Neuronal stem cell (in vitro differentiated cells): ENCODE measurements around the gene UGP2.

Experiments
- DNase-seq: peaks from one replicate; pipeline ENCODE4 v3.0.0-alpha.2; 2013; ENCODE audit warnings: low spot score
- H2AFZ ChIP-seq: one replicate; pipeline ENCODE4 v1.6.1; 2013; ENCODE audit warnings: mild to moderate bottlenecking, low read length, inconsistent platforms
- H2AK5ac ChIP-seq: 2 replicates; pipeline ENCODE4 v1.6.1; 2013; ENCODE audit warnings: low read depth, mild to moderate bottlenecking, inconsistent platforms, low read length, moderate library complexity, mixed read lengths
- H2BK120ac ChIP-seq: 2 replicates; pipeline ENCODE4 v1.6.1; 2013; ENCODE audit warnings: low read depth, mild to moderate bottlenecking, inconsistent platforms, low read length, moderate library complexity, mixed read lengths
- H2BK12ac ChIP-seq: one replicate; pipeline ENCODE4 v1.6.1; 2013; ENCODE audit warnings: low read length, inconsistent platforms
- H2BK15ac ChIP-seq: 2 replicates; pipeline ENCODE4 v1.6.1; 2013; ENCODE audit warnings: mild to moderate bottlenecking, low read length, inconsistent platforms, mixed read lengths
- H2BK5ac ChIP-seq: one replicate; pipeline ENCODE4 v1.6.1; 2013; ENCODE audit warnings: inconsistent platforms, mild to moderate bottlenecking, low read length, moderate library complexity
- H3K14ac ChIP-seq: one replicate; pipeline ENCODE4 v1.6.1; 2013; ENCODE audit warnings: low read length, inconsistent platforms
- H3K18ac ChIP-seq: 2 replicates; pipeline ENCODE4 v1.6.1; 2013; ENCODE audit warnings: low read length, inconsistent platforms
- H3K23ac ChIP-seq: 2 replicates; pipeline ENCODE4 v1.6.1; 2013; ENCODE audit warnings: low read depth, mild to moderate bottlenecking, mixed read lengths, low read length, inconsistent platforms; ENCODE audit not compliant: poor library complexity
- H3K27ac ChIP-seq: replicated peaks from 3 replicates; pipeline ENCODE4 v1.5.1; 2013; ENCODE audit warnings: low read length, inconsistent platforms
- H3K27me3 ChIP-seq, 3 experiments: 2 replicates each; pipeline ENCODE4 v1.6.1; 2013; ENCODE audit warnings: low read length in 3 of 3, mild to moderate bottlenecking in 2 of 3, inconsistent platforms in 1 of 3, low read depth in 1 of 3, mixed read lengths in 1 of 3, moderate library complexity in 1 of 3; ENCODE audit not compliant: control insufficient read depth in 3 of 3, insufficient read depth in 3 of 3
- H3K36me3 ChIP-seq, 2 donors: replicated peaks in 1 of 2; 2 replicates each; pipeline ENCODE4 v1.6.1; 2013; ENCODE audit warnings: low read length in 2 of 2; ENCODE audit not compliant: control insufficient read depth in 2 of 2, insufficient read depth in 2 of 2
- H3K4ac ChIP-seq: 2 replicates; pipeline ENCODE4 v1.6.1; 2013; ENCODE audit warnings: inconsistent platforms, mild to moderate bottlenecking, low read length, moderate library complexity
- H3K4me1 ChIP-seq, 2 donors: 1 replicate in 1 of 2; 2 replicates in 1 of 2; pipeline ENCODE4 v1.6.1; 2013; ENCODE audit warnings: low read length in 2 of 2, low read depth in 1 of 2; ENCODE audit not compliant: control insufficient read depth in 2 of 2, insufficient read depth in 1 of 2
- H3K4me2 ChIP-seq: one replicate; pipeline ENCODE4 v1.6.1; 2013; ENCODE audit warnings: mild to moderate bottlenecking, low read length, inconsistent platforms; ENCODE audit not compliant: insufficient read depth, poor library complexity, severe bottlenecking
- H3K4me3 ChIP-seq, 2 donors: 2 replicates each; pipeline ENCODE4 v1.5.1; 2013; ENCODE audit warnings: low read length in 2 of 2, mild to moderate bottlenecking in 2 of 2, inconsistent platforms in 1 of 2, moderate library complexity in 1 of 2
- H3K79me1 ChIP-seq: one replicate; pipeline ENCODE4 v1.6.1; 2013; ENCODE audit warnings: low read depth, mild to moderate bottlenecking, inconsistent platforms, low read length, moderate library complexity
- H3K9ac ChIP-seq: one replicate; pipeline ENCODE4 v1.6.1; 2013; ENCODE audit warnings: mild to moderate bottlenecking, low read depth, low read length, inconsistent platforms; ENCODE audit not compliant: poor library complexity
- H3K9me3 ChIP-seq, 2 donors: replicated peaks in 1 of 2; 2 replicates each; pipeline versions ENCODE3 to v1.6.1; 2013; ENCODE audit warnings: low read length in 2 of 2, mild to moderate bottlenecking in 2 of 2, inconsistent platforms in 1 of 2, low read depth in 1 of 2, mixed read lengths in 1 of 2, moderate library complexity in 1 of 2; ENCODE audit not compliant: control insufficient read depth in 2 of 2, insufficient read depth in 1 of 2
- H4K8ac ChIP-seq: one replicate; pipeline ENCODE4 v1.6.1; 2013; ENCODE audit warnings: low read depth, mild to moderate bottlenecking, inconsistent platforms, low read length, moderate library complexity
- H4K91ac ChIP-seq: one replicate; pipeline ENCODE4 v1.6.1; 2013; ENCODE audit warnings: low read length, low read depth, mild to moderate bottlenecking, inconsistent platforms; ENCODE audit not compliant: poor library complexity
- WGBS, 2 donors: extraction: QIAGEN DNeasy Blood & Tissue Kit; methylation state at CpG; one replicate each; pipeline ENCODE4 v1.1.7; 2013; ENCODE audit warnings: missing lambda C conversion rate in 2 of 2, mixed read lengths in 1 of 2; ENCODE audit not compliant: insufficient read length in 2 of 2, insufficient replicate concordance in 1 of 2; ENCODE audit errors: extremely low coverage in 2 of 2; 5-methylcytosine and 5-hydroxymethylcytosine counted together

The UGP2 gene

DNA sequence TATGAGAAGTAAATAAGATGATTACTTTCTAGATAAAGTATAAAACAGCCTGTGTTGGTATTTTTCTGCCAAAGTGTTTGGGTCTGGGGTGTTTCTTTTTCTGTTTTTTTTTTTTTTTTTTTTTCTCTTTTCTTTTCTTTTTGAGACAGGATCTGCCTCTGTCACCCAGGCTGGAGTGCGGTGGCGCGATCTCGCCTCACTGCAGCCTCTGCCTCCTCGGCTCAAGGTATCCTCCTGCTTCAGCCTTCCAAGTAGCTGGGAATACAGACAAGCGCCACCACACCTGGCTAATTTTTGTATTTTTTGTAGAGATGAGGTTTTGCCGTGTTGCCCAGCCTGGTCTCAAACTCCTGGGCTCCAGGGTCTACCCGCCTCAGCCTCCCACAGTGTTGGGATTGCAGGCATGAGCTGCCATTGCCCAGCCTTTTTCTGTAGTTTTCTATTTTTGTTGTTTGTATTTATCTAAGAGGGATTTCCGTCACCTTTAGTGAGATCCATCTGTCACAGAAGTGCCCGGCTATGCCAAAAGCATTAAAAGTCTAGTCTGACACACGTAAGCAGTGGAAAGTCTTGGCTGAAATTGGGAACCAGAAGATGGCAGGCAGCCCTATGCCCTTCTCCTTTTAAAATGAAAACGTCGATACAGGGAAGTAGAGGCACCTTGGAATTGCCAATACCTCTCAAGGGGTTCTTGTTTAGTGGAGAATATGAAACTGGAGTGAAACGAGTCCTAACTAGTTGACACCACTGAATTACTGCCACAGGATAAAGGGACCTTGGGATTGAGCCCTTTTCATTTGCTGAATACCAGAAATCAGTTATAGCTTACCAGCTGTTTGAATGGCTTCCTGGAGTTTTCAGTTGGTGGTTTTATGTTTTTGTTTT is 14.0 kb downstream of the UGP2 start:
- peaks cover 1% of the 10 kb centered on the region for H3K79me1 ChIP-seq
- H3K14ac ChIP-seq = no peak overlapping the region
- peaks cover 2 to 51% of the 10 kb centered on the region in 2 donors for H3K36me3 ChIP-seq
- no peak overlapping the region for H4K8ac ChIP-seq
- H3K4me2 ChIP-seq = no peak overlapping the region
- H3K4me1 ChIP-seq = peaks cover 0 to 6% of the 10 kb centered on the region in 2 donors
- no peak overlapping the region for H2BK12ac ChIP-seq
- no peak overlapping the region for H3K4ac ChIP-seq
- no peaks in the 10 kb centered on the region for H3K27me3 ChIP-seq
- no peak overlapping the region for H2BK5ac ChIP-seq
- H2BK120ac ChIP-seq = no peak overlapping the region
- H4K91ac ChIP-seq = no peak overlapping the region
- no peak overlapping the region for H3K9ac ChIP-seq
- H2AK5ac ChIP-seq = no peak overlapping the region
- H3K18ac ChIP-seq = no peak overlapping the region
- H3K23ac ChIP-seq = no peak overlapping the region
- H3K4me3 ChIP-seq = no peak overlapping the region
- no peak overlapping the region for H3K27ac ChIP-seq
- H2BK15ac ChIP-seq = no peak overlapping the region
- no peak overlapping the region for H2AFZ ChIP-seq
- DNase-seq = no peak
- WGBS, 2 donors = no CpG with 5 or more reads among the region's 14 CpGs
- H3K9me3 ChIP-seq = peaks cover 0 to 6% of the 10 kb centered on the region in 2 donors

GRCh38 chr2:63856303-63856603 is 14.6 kb downstream of the UGP2 start:
- no peak overlapping the region for H2BK15ac ChIP-seq
- no peak overlapping the region for H4K8ac ChIP-seq
- peaks cover 1% of the 10 kb centered on the region for H3K79me1 ChIP-seq
- H3K4me3 ChIP-seq = no peak overlapping the region
- no peak overlapping the region for H3K18ac ChIP-seq
- H3K9me3 ChIP-seq = peaks cover 0 to 6% of the 10 kb centered on the region in 2 donors
- no peak for DNase-seq
- WGBS, 2 donors = no CpG with 5 or more reads among the region's 5 CpGs
- H3K27me3 ChIP-seq = no peaks in the 10 kb centered on the region
- H2BK12ac ChIP-seq = no peak overlapping the region
- no peak overlapping the region for H2BK120ac ChIP-seq
- H3K23ac ChIP-seq = no peak overlapping the region
- H3K4ac ChIP-seq = no peak overlapping the region
- no peak overlapping the region for H2BK5ac ChIP-seq
- no peak overlapping the region for H3K27ac ChIP-seq
- no peak overlapping the region for H3K14ac ChIP-seq
- H3K36me3 ChIP-seq = peaks cover 2 to 56% of the 10 kb centered on the region in 2 donors
- no peak overlapping the region for H2AFZ ChIP-seq
- H4K91ac ChIP-seq = no peak overlapping the region
- H2AK5ac ChIP-seq = no peak overlapping the region
- peaks cover 0 to 6% of the 10 kb centered on the region in 2 donors for H3K4me1 ChIP-seq
- H3K9ac ChIP-seq = no peak overlapping the region
- no peak overlapping the region for H3K4me2 ChIP-seq

GRCh38 chr2:63858291-63858690 is 16.6 kb downstream of the UGP2 start:
- DNase-seq = no peak
- H2BK12ac ChIP-seq = no peak overlapping the region
- H3K9ac ChIP-seq = no peak overlapping the region
- H2AK5ac ChIP-seq = no peak overlapping the region
- no peak overlapping the region for H3K23ac ChIP-seq
- no peak overlapping the region for H3K4ac ChIP-seq
- H2BK15ac ChIP-seq = no peak overlapping the region
- no peak overlapping the region for H3K4me2 ChIP-seq
- H2BK120ac ChIP-seq = no peak overlapping the region
- no peak overlapping the region for H3K18ac ChIP-seq
- H3K14ac ChIP-seq = no peak overlapping the region
- H2BK5ac ChIP-seq = no peak overlapping the region
- H3K9me3 ChIP-seq = peaks cover 0 to 6% of the 10 kb centered on the region in 2 donors
- peaks cover 2 to 77% of the 10 kb centered on the region in 2 donors for H3K36me3 ChIP-seq
- no peak overlapping the region for H2AFZ ChIP-seq
- no peaks in the 10 kb centered on the region for H3K27me3 ChIP-seq
- H4K8ac ChIP-seq = no peak overlapping the region
- no peak overlapping the region for H4K91ac ChIP-seq
- peaks cover 1% of the 10 kb centered on the region for H3K79me1 ChIP-seq
- H3K4me1 ChIP-seq = peaks cover 0 to 6% of the 10 kb centered on the region in 2 donors
- WGBS, 2 donors = no CpG with 5 or more reads among the region's 2 CpGs
- no peak overlapping the region for H3K27ac ChIP-seq
- no peak overlapping the region for H3K4me3 ChIP-seq

DNA sequence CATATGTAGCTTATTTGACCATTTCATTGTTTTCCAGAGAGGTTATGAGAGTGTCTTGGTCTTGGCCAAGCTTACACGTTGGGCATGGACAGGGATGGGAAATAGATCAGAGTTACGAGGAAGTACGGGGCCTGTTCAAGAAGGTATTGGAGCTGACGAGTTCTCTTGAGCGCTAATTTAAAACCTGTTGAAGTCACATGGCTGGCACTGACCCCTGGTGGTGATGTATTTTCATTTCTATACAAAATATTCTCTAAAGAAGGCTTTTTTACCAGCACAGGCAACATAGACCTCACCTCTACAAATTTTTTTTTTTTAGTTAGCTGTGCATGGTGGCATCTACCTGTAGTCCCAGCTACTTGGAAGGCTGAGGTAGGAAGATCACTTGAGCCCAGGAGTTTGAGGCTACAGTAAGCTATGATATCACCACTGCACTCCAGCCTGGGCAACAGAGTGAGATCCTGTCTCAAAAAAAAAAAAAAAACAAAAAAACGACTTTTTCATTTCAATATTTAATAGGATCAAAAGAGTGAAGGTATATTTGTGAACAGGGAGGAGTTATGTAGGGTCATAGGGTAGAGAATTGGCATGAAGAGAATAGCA is 19.6 kb downstream of the UGP2 start:
- Histone ChIP-seq H2AFZ (no peak overlapping the region), H3K4me1 (no peaks in the 10 kb centered on the region), H2BK5ac (no peak overlapping the region), H4K91ac (no peak overlapping the region), H3K36me3 (peaks cover 2 to 94% of the 10 kb centered on the region in 2 donors), H3K4me2 (no peak overlapping the region), H3K4me3 (no peak overlapping the region), H3K4ac (no peak overlapping the region), H2BK120ac (no peak overlapping the region), H3K9me3 (peaks cover 0 to 6% of the 10 kb centered on the region in 2 donors), H3K27me3 (no peaks in the 10 kb centered on the region), H2BK12ac (no peak overlapping the region), H3K9ac (no peak overlapping the region), H2BK15ac (no peak overlapping the region), H3K18ac (no peak overlapping the region), H3K79me1 (no peaks in the 10 kb centered on the region), H4K8ac (no peak overlapping the region), H3K27ac (no peak overlapping the region), H3K23ac (no peak overlapping the region), H3K14ac (no peak overlapping the region), H2AK5ac (no peak overlapping the region)
- no peak for DNase-seq
- no CpG with 5 or more reads among the region's 6 CpGs for WGBS, 2 donors
